NK-92 (cell line): ENCODE results near the gene CCDC116.
A peak's percentile ranks its signal among the peaks of the same experiment; 100 is the strongest.
"Not testable (repeated sequence)": the region's sequence is repeated elsewhere in the genome, so short reads cannot be mapped to it uniquely, and the experiment has no call there.

Source experiments
- DNase-seq: peaks from one replicate; lab custom pipeline; 2025; ENCODE audit not compliant: unreplicated experiment; lab: John Stamatoyannopoulos, UW

CCDC116 gene

DNA sequence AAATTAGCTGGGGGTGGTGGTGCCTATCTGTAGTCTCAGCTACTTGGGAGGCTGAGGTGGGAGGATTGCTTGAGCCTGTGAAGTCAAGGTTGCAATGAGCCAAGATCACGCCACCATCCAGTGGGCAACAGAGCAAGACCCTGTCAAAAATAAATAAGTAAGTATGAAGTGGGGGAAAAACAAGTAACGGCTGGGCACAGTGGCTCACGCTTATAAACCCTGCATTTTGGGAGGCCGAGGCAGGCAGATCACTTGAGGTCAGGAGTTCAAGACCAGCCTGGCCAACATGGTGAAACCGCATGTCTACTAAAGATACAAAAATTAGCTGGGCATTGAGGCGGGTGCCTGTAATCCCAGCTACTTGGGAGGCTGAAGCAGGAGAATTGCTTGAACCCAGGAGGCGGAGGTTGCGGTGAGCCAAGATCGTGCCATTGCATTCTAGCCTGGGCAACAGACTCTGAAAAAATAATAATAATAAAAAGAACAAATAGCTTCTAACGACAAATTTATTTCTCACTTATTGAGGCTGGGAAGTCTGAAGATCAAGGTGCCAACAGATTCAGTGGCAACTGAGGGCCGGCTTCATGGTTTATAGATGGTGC, 22.9 kb upstream of the CCDC116 start:
- not testable (repeated sequence) for DNase-seq

DNA sequence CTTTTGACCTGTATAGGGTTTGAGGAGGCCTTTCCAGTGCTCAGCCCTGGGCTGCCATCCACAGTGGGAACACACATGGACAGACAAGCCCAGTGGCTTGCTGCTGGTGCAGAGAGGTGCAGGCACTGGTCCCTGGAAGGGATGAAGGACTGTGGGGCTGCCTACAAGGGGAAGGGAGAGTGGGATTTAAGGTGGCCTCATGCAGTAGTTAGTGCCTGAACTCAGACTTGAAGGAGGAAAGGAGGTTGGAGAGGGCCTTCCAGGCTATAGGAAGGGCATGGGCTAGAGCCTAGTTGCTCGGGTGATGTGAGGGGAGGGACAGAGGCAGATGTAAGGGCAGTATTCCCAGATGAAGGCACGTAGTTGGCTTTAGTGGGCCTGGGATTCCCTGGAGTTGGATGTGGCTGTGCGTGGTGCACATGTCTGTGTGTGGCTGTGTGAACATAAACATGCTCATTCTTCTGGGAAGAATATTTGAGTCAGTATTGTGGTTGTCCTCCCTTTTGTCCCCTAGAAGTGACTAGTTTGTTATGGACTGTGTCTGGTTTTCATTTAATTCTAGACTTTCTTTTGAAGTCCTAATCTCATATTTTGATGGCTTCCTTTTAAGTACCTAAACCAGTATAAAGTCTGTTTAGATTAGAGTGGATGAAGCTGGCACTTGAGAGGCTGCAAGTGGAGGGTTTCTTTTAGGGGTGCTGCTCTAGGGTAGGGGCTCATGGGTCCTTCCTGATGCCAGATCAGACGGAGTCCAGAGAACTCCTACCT, 21.2 kb upstream of the CCDC116 start:
- no peak for DNase-seq

GRCh38 chr22:21612858-21613257, 19.7 kb upstream of the CCDC116 start:
- DNase-seq: no peak

DNA sequence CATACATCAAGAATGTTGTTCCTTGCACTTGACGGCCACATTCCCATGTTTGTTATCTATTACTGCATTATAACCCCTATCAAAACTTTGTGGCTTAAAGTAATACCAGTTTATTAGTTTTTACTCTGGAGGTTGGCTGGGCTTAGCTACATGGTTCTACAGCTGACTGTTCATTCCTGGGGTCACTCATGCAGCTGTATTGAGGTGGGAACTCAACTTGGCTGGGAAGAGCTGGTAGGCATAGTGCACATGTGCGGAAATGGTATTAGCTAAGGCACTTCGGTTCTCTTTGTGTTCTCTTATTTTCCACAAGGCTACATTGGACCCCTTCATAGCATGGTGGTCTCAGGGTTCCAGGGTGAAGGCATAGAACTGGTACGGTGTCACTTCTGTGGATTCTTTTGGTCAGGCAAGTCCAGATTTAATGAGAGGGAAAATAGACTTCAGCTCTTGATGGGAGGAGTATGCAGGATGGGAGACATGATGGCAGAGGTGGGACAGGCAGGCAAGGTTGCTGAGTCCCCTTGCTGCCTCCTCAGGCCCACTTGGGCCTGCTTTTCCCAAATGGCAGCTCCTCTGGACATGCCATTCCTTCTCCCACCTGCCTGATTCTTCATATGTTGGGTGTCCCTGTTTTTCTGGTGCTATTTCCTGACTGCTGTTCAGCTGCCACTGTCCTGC, 18.9 kb upstream of the CCDC116 start:
- no peak for DNase-seq

DNA sequence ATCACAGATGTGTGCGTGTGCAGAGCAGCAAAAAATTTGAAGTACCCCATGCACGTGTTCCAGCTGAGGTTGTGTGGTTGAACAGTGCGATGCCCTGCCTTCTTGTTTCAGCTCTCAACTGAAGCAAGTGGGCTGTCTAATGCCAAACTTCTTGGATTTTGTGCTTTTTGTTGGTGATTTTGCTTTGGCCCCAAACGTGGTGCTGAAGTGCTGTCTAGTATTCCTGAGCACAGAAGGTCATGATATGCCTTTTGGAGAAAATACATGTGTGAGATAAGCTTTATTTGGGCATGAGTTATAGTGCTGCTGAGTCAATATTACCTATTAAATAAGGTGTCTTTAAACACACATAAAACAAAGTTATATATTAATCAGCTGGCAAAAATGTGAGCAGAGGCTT, 16.8 kb upstream of the CCDC116 start:
- no peak for DNase-seq

GRCh38 chr22:21617337-21617736, 15.2 kb upstream of the CCDC116 start:
- not testable (repeated sequence) for DNase-seq

DNA sequence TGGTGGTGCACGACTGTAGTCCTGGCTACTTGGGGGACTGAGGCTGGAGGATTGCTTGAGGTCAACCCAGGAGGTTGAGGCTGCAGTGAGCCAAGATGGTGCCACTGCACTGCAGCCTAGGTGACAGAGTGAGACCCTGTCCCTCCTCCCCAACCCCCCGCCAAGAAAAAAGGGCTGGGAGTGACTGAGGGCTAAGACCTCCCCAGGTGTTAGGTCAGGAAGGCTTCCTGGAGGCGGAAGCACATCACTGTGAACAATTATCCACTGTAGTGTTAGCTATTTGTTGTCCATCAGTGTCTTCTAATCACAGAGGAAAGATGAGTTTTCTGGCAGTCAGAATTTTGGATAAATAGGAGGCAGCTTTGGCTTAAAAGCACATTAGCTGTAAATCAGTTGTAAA, 11.5 kb upstream of the CCDC116 start:
- no peak for DNase-seq

- no peak for DNase-seq
Measured at GRCh38 chr22:21622011-21622918, 10.3 kb upstream of the CCDC116 start.

DNA sequence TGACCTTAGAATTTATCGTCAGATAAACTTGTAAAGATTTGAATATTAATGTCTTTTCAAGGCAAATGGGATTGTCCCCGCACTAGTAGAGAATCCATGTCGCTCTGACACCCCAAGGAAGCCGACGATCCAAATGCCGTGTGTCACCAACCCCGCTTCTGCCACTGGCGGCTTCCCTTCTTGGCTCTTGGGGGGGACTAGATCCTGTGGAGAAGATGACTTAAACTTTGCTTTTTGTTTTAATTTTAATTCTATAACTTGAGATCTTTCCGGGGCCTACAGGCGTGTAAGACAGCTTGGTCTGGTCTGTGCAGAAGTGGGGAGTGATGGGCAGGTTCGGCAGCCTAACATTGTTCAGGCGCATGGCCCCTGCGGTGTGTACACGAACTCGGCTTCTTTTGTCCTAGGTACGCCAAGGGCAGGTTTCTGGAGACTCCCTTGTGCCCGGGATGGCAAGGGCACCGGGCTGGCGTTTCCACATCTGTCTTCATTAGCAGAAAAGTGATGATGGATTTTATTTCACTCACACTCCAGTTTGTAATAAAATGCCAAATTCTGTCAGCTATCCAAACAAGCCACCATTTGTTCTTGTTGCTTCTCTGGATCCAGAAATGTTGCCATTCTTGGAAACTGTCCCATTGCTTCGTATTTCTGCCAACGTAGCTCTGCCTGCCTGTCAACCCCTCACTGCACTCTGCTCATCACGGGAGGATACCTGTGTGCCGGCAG, 9.5 kb upstream of the CCDC116 start:
- no peak for DNase-seq

- DNase-seq: no peak
Measured at GRCh38 chr22:21623648-21623970, 9.0 kb upstream of the CCDC116 start.

- no peak for DNase-seq
Measured at GRCh38 chr22:21624120-21624879, 8.3 kb upstream of the CCDC116 start.

DNA sequence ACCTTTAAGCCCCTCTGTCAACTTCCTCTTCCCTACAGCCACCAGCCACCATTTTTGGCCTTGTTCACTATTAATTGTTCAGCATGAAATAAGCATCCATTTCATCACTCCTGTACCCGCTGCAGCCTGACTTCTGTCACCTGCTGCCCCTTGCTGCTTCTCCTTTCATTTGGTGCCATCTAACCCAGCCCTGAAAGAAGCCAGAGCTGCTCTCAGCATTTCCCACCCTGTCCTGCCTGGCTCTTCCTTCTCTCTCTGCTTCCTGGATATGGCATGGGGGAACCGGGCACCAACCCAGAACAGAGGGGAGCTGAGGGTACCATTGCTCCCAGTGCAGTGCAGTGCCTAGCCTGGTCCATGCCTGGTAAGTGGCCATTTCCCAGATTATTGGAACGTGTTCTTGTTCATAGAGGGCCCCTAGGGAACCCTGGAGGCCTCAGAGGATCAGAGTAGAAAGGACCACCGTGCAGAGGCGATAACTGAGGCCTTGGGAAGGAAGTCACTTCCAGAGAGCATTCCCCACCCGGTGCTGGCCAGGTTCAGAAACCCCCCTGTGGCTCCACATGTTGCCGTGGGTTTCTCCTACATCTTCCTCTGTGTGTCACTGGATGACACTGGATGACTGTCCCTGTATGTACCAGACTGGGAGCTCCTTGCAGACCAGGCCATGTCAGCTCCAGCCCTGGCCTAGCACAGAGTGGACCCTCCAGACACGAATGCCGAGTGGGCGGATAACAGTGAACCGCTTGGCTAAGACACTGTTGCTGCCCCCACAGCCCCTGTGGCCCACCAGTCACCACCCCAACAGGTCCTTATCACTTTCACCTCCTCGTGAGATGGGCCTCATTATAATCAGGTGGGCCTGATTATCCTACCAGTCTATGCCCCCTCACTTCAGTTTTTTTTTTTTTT, 7.4 kb upstream of the CCDC116 start:
- no peak for DNase-seq

DNA sequence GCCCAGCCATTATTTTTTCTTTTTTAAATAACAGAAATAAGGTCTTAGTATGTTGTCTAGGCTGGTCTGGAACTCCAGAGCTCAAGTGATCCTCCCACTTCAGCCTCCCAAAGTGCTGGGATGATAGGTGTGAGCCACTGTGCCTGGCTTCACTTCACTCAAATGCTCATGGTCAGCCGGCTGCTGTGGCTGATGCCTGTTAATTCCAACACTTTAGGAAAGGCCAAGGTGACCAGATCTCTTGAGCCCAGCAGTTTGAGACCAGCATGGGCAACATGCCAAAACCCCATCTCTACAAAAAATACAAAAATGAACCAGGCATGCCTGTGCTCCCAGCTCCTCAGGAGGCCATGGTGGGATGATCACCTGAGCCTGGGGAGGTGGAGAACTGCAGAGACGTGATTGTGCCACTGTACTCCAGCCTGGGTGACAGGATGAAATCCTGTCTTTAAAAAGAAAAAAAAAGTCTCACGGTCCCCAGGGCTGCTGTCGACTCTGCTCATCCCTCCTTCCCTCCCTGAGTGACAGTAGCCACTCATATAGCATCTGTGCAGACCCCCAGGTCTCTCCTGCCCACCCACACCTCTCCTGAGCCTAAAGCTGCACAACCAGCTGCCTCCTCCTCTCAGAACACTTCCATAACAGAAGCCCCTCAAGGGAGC, 6.4 kb upstream of the CCDC116 start:
- DNase-seq: no peak

DNA sequence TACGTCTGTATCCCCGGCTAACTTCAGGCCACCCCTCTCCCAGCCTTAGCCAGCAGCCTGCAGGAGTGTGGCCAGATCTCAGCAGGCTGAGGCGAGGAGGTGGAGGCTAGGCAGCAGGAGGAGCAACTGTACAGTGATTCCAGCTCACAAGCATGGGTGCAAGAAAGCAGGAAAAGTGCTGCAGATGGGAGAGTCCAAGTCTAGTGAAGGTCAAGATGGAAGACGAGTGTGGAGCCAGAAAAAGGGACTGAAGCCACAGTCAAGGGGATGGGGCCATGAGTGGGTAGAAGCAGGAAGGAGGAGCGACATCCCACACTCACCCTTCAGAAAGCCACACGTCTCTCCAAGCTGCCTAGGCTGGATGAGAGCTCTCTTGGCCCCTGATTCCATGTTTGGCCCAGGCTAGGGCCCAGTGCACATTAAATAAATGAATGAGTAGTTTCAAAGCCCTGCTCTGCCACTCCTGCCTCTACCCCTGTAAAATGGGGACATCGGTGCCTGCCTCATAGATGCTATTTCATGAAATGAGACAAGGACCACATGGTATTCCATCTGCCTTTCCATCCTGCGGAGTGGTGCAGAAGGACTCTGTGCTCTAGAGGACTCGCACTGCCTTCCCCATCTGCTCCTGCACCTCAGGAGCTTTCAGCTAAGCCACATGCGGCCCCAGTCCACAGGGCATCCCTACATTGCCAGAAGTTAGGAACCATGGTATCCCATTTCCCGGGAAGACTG, 5.7 kb upstream of the CCDC116 start:
- no peak for DNase-seq

DNA sequence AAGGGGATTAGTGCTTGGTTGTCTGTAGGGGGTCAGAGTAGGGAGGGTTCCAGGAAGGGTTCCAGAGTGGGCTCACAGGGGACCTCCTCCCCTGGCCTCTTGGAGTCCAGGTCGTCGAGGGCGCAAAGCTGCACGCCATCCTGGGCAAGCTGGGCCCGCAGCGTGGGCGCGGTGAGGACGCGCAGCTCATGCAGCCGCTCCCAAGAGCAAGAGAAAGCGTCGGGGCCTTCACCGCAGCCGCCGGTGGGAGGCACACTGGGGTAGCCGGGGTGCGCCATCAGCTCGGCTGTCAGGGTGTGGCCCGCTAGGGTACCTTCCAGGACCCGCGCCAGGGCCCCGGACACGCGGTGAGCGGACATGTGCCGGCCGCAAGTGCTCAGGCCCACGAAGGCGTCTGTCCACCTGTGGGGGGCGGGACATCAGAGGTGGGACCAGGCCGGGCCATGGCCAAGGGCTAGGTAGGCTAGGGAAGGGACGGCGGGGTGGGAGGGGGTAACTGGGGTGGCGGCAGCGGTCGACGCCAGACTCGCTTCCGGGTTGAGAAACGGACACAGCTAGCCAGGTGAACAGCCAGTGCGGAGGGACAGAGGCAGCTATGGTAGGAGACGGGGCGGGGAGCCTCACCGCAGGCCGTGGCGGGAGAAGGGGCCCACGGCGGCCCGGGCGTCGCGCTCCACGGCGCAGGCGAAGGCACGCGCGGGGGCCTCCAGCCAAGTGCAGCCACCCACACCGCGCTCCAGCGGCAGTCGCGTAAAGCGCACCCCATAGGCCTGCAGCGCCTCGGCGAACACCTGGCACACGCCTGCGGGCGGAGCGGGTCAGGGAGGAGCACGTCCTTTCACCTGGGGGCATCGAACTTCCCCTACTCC, 3.9 kb upstream of the CCDC116 start:
- no peak for DNase-seq

- DNase-seq: peak; percentile 40
Measured at GRCh38 chr22:21629255-21630149, 3.1 kb upstream of the CCDC116 start, which contains the start of gene YDJC. YDJC (minus strand) TSS chr22:21630022; CDS start chr22:21630014, 8 bp downstream.
